ENCODE data around the gene FLT1. TPM values are rescaled to one million over a fixed set of nuclear protein-coding genes. Genes with fewer than 3 reads are reported as not detected.

Gene FLT1
- total RNA-seq, 3 donors from 2014 or later: 17.0 to 44.6 (median 29.0) TPM

GRCh38 chr13:28392428-28392827, 102.5 kb downstream of the FLT1 start:
- DNase-seq (ENCODE audit: low spot score in 2 of 2): no peak
- H3K9me3 ChIP-seq: no peaks in the 10 kb centered on the region
- intact Hi-C loops (cut with DNase I; ENCODE audit: low total_unique reads): no loop called here
- H3K36me3 ChIP-seq: no peaks in the 10 kb centered on the region
- no peaks in the 10 kb centered on the region for H3K4me1 ChIP-seq
- H3K4me3 ChIP-seq: no peak overlapping the region
- H3K27me3 ChIP-seq: no peaks in the 10 kb centered on the region
- H3K27ac ChIP-seq: peak overlapping the region in 1 of 2 donors; percentile 48
- TF ChIP-seq POLR2AphosphoS5 (IDR thresholded peaks at IDR 0.05) (no peak), POLR2A (IDR thresholded peaks at IDR 0.05) (no peak), CTCF (IDR thresholded peaks at IDR 0.05) (no peak)

- Histone ChIP-seq H3K27me3 (no peaks in the 10 kb centered on the region), H3K9me3 (no peaks in the 10 kb centered on the region), H3K36me3 (no peaks in the 10 kb centered on the region), H3K27ac (no peak overlapping the region), H3K4me3 (no peak overlapping the region), H3K4me1 (no peaks in the 10 kb centered on the region)
- TF ChIP-seq CTCF (IDR thresholded peaks at IDR 0.05) (no peak), POLR2AphosphoS5 (IDR thresholded peaks at IDR 0.05) (no peak), POLR2A (IDR thresholded peaks at IDR 0.05) (no peak)
- intact Hi-C loops (cut with DNase I; ENCODE audit: low total_unique reads): loop anchor here (10.0 kb wide), 1 partner anchor 157 kb away; no protein-coding TSS in a partner anchor
- DNase-seq (ENCODE audit: low spot score in 2 of 2): no peak
Observed at GRCh38 chr13:28387740-28388501, 107.0 kb downstream of the FLT1 start.

- Histone ChIP-seq H3K4me1 (no peaks in the 10 kb centered on the region), H3K9me3 (no peaks in the 10 kb centered on the region), H3K4me3 (no peak overlapping the region), H3K36me3 (no peaks in the 10 kb centered on the region), H3K27me3 (no peaks in the 10 kb centered on the region), H3K27ac (no peak overlapping the region)
- intact Hi-C loops (cut with DNase I; ENCODE audit: low total_unique reads): loop anchor here (10.0 kb wide), 1 partner anchor 159 kb away; no protein-coding TSS in a partner anchor
- TF ChIP-seq POLR2AphosphoS5 (IDR thresholded peaks at IDR 0.05): no peak
- TF ChIP-seq POLR2A (IDR thresholded peaks at IDR 0.05): no peak
- TF ChIP-seq CTCF (IDR thresholded peaks at IDR 0.05): no peak
- no peak for DNase-seq (ENCODE audit: low spot score in 2 of 2)
Observed at GRCh38 chr13:28385362-28385761, 109.6 kb downstream of the FLT1 start.

GRCh38 chr13:28384789-28385188, 110.1 kb downstream of the FLT1 start:
- intact Hi-C loops (cut with DNase I; ENCODE audit: low total_unique reads): loop anchor here (10.0 kb wide), 1 partner anchor 160 kb away; no protein-coding TSS in a partner anchor
- Histone ChIP-seq H3K27me3 (no peaks in the 10 kb centered on the region), H3K4me1 (no peaks in the 10 kb centered on the region), H3K36me3 (no peaks in the 10 kb centered on the region), H3K9me3 (no peaks in the 10 kb centered on the region), H3K4me3 (no peak overlapping the region), H3K27ac (no peak overlapping the region)
- TF ChIP-seq CTCF (IDR thresholded peaks at IDR 0.05) (no peak), POLR2AphosphoS5 (IDR thresholded peaks at IDR 0.05) (no peak), POLR2A (IDR thresholded peaks at IDR 0.05) (no peak)
- no peak for DNase-seq (ENCODE audit: low spot score in 2 of 2)

GRCh38 chr13:28380319-28380718, 114.6 kb downstream of the FLT1 start:
- Histone ChIP-seq H3K4me1 (no peaks in the 10 kb centered on the region), H3K4me3 (no peak overlapping the region), H3K27me3 (no peaks in the 10 kb centered on the region), H3K9me3 (no peaks in the 10 kb centered on the region), H3K27ac (no peak overlapping the region), H3K36me3 (no peaks in the 10 kb centered on the region)
- DNase-seq (ENCODE audit: low spot score in 2 of 2): no peak
- TF ChIP-seq CTCF (IDR thresholded peaks at IDR 0.05) (no peak), POLR2A (IDR thresholded peaks at IDR 0.05) (no peak), POLR2AphosphoS5 (IDR thresholded peaks at IDR 0.05) (no peak)
- intact Hi-C loops (cut with DNase I; ENCODE audit: low total_unique reads): loop anchor here (10.0 kb wide), 1 partner anchor 164 kb away; no protein-coding TSS in a partner anchor

Data from breast epithelium (tissue), 4 donors.